ENCODE data around the gene STK32B. TPM values are rescaled to one million over a fixed set of nuclear protein-coding genes. Genes with fewer than 3 reads are reported as not detected.
A peak's percentile ranks its signal among the peaks of the same experiment; 100 is the strongest.

Gene STK32B
- total and polyA plus RNA-seq, 8 donors: 0.61 to 5.5 (median 3.1) TPM

DNA sequence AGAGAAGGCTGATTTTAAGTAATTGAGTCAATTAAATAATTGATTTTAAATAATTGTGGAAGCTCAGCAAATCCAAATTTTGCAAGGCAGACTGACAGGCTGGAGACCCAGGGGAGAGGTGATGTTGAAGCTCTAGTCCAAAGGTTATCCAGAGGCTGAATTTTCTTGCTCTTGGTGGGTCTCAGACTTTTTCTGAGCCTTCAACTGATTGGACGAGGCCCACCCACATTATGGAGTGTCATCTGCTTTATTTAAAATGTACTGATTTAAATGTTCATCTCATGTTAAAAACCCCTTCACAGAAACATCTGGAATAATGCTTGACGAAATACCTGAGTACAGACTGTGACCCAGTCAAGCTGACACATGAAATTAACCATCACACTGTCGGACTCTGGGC is 20.4 kb upstream of the STK32B start:
- H3K4me1 ChIP-seq: peaks cover 0 to 27% (median 15%) of the 10 kb centered on the region in 4 donors
- H3K36me3 ChIP-seq: no peaks in the 10 kb centered on the region
- H3K27ac ChIP-seq: no peak overlapping the region
- intact Hi-C loops (cut with DNase I; ENCODE audit: low total_unique reads): no loop called here
- 85 to 94% (median 89%) methylated on average over 3 of the region's 3 CpGs for WGBS, 5 donors
- H3K9me3 ChIP-seq: no peaks in the 10 kb centered on the region
- no peak for DNase-seq
- H3K27me3 ChIP-seq: no peaks in the 10 kb centered on the region
- TF ChIP-seq CTCF (IDR thresholded peaks at IDR 0.05) (no peak), EP300 (IDR thresholded peaks at IDR 0.05) (no peak), POLR2AphosphoS5 (IDR thresholded peaks at IDR 0.05) (no peak)
- no peak overlapping the region for H3K4me3 ChIP-seq

GRCh38 chr4:5032813-5033212 is 18.5 kb upstream of the STK32B start:
- 69 to 84% (median 82%) methylated on average over 5 of the region's 5 CpGs for WGBS, 5 donors
- Histone ChIP-seq H3K27me3 (no peaks in the 10 kb centered on the region), H3K4me1 (peaks cover 0 to 41% (median 22%) of the 10 kb centered on the region in 4 donors), H3K9me3 (no peaks in the 10 kb centered on the region), H3K4me3 (no peak overlapping the region), H3K27ac (peak overlapping the region in 3 of 5 donors; percentile 22 to 63 (median 52)), H3K36me3 (no peaks in the 10 kb centered on the region)
- intact Hi-C loops (cut with DNase I; ENCODE audit: low total_unique reads): no loop called here
- TF ChIP-seq EP300 (IDR thresholded peaks at IDR 0.05): no peak
- no peak for TF ChIP-seq POLR2A (IDR thresholded peaks at IDR 0.05)
- no peak for TF ChIP-seq POLR2AphosphoS5 (IDR thresholded peaks at IDR 0.05)
- no peak for TF ChIP-seq CTCF (IDR thresholded peaks at IDR 0.05)
- DNase-seq: no peak

GRCh38 chr4:5033281-5033841 is 17.9 kb upstream of the STK32B start:
- intact Hi-C loops (cut with DNase I; ENCODE audit: low total_unique reads): no loop called here
- no peaks in the 10 kb centered on the region for H3K9me3 ChIP-seq
- DNase-seq: peak in 1 of 2 donors; percentile 34
- peaks cover 0 to 47% (median 25%) of the 10 kb centered on the region in 4 donors for H3K4me1 ChIP-seq
- no peak for TF ChIP-seq CTCF (IDR thresholded peaks at IDR 0.05)
- TF ChIP-seq POLR2AphosphoS5 (IDR thresholded peaks at IDR 0.05): peak in 1 of 3 donors; percentile 15
- TF ChIP-seq POLR2A (IDR thresholded peaks at IDR 0.05): no peak
- no peak for TF ChIP-seq EP300 (IDR thresholded peaks at IDR 0.05)
- no peaks in the 10 kb centered on the region for H3K27me3 ChIP-seq
- no peaks in the 10 kb centered on the region for H3K36me3 ChIP-seq
- peak overlapping the region in 4 of 5 donors; percentile 19 to 63 (median 37) for H3K27ac ChIP-seq
- no peak overlapping the region for H3K4me3 ChIP-seq
- 39 to 57% (median 44%) methylated on average over 9 to 10 of the region's 10 CpGs for WGBS, 5 donors

DNA sequence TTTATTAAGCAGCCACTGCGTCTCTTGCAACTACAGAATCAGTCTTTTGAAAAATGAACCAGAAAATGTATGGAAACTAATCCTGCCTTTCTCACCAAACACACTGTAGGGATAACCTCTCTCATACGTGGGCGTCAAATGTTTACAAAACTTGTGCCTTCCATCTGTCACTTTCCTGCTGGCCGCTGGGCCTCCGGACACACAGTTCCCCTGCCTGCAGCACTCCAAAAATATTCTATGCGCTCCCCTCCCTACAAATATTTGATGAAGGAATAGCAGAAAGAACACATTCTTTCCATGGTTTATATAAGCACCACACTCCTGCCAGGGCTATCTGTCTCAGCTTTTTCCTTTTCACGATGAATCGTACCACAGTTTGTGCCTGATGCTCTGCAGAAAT is 17.1 kb upstream of the STK32B start:
- DNase-seq: peak in 1 of 2 donors; percentile 38
- H3K27ac ChIP-seq: peak overlapping the region in 3 of 5 donors; percentile 22 to 63 (median 52)

More for the DNA sequence above, 17.1 kb upstream of the STK32B start:
- Histone ChIP-seq H3K4me3 (no peak overlapping the region), H3K9me3 (no peaks in the 10 kb centered on the region), H3K27me3 (no peaks in the 10 kb centered on the region), H3K36me3 (no peaks in the 10 kb centered on the region), H3K4me1 (peaks cover 0 to 49% (median 26%) of the 10 kb centered on the region in 4 donors)
- 33 to 51% (median 46%) methylated on average over 8 of the region's 8 CpGs for WGBS, 5 donors
- intact Hi-C loops (cut with DNase I; ENCODE audit: low total_unique reads): no loop called here
- TF ChIP-seq POLR2A (IDR thresholded peaks at IDR 0.05) (no peak), CTCF (IDR thresholded peaks at IDR 0.05) (no peak), EP300 (IDR thresholded peaks at IDR 0.05) (no peak), POLR2AphosphoS5 (IDR thresholded peaks at IDR 0.05) (no peak)

All from stomach (tissue), 9 donors.